GM12878 (cell line): Measurements from ENCODE around the gene IL22RA2. TPM values are rescaled to one million over a fixed set of nuclear protein-coding genes. Genes with fewer than 3 reads are reported as not detected.

Source experiments
- ATAC-seq: fragments of 200-7000 bp; cut with Tn5 transposase; 3 replicates; pipeline ENCODE4 v1.9.1; 2020; ENCODE audit warnings: mild to moderate bottlenecking, moderate library complexity
- BruUV-seq: library from RNA; stranded (reverse); fragments of 400-500 nt; replicated peaks from 2 replicates; lab custom pipeline; 2021; lab: Mats Ljungman, UMichigan
- CTCF ChIA-PET: fragments of 300-600 bp; sonication (Branson Sonifier 250); formaldehyde crosslinking; extraction: SDS; loops from one replicate; lab custom pipeline; 2021; ENCODE audit warnings: inconsistent platforms; lab: Yijun Ruan, JAX
- POLR2A ChIA-PET: fragments of 350-600 bp; formaldehyde crosslinking; extraction: SDS; loops from one replicate; lab custom pipeline; 2021; ENCODE audit warnings: inconsistent platforms; lab: Charles Lee
- RAD21 ChIA-PET: fragments of 300-600 bp; sonication (Branson Sonifier 250); formaldehyde crosslinking; loops from one replicate; lab custom pipeline; 2023; ENCODE audit warnings: antibody characterized with exemption; ENCODE audit not compliant: unreplicated experiment; lab: Charles Lee
- SMC1A ChIA-PET: fragments of 300-600 bp; sonication (Branson Sonifier 250); formaldehyde crosslinking; loops from one replicate; lab custom pipeline; 2023; ENCODE audit not compliant: unreplicated experiment, uncharacterized antibody; lab: Charles Lee
- DNase-seq: peaks from one replicate; pipeline ENCODE4 v3.0.0-alpha.2; 2011; ENCODE audit warnings: low read depth, low spot score
- FAIRE-seq: peaks from 3 replicates; lab custom pipeline; 2011; peaks lifted over from hg19 to GRCh38; lab: Jason Lieb, UNC
- H2AFZ ChIP-seq: 2 replicates; pipeline ENCODE4 v1.6.0; 2011; ENCODE audit warnings: low read depth, low read length, control low read depth; ENCODE audit not compliant: control insufficient read depth
- H3K27ac ChIP-seq: 2 replicates; pipeline ENCODE4 v1.5.1; 2011; ENCODE audit warnings: control low read depth; ENCODE audit not compliant: control insufficient read depth, insufficient read depth
- H3K27me3 ChIP-seq, 2 experiments: replicated peaks in 1 of 2; 2 replicates each; pipeline versions ENCODE4 v1.6.0 to v1.6.1; 2011; ENCODE audit warnings: low read length in 1 of 2; ENCODE audit not compliant: control insufficient read depth in 2 of 2, insufficient read depth in 2 of 2
- H3K36me3 ChIP-seq, 2 experiments: 2 replicates each; pipeline ENCODE4 v1.5.1; 2011; ENCODE audit warnings: low read length in 1 of 2; ENCODE audit not compliant: control insufficient read depth in 2 of 2, insufficient read depth in 2 of 2
- H3K4me1 ChIP-seq: 2 replicates; pipeline ENCODE4 v1.6.1; 2011; ENCODE audit warnings: mild to moderate bottlenecking, low read length, moderate library complexity, mixed read lengths; ENCODE audit not compliant: control insufficient read depth, insufficient read depth
- H3K4me2 ChIP-seq: 2 replicates; pipeline ENCODE4 v1.6.0; 2011; ENCODE audit warnings: control low read depth; ENCODE audit not compliant: control insufficient read depth, insufficient read depth
- H3K4me3 ChIP-seq: fragments of 200-600 bp; sonication (generic); 2 replicates; pipeline ENCODE4 v1.5.1; 2016
- H3K79me2 ChIP-seq: 2 replicates; pipeline ENCODE4 v1.6.0; 2011; ENCODE audit warnings: low read length; ENCODE audit not compliant: control insufficient read depth, insufficient read depth
- H3K9ac ChIP-seq: 2 replicates; pipeline ENCODE4 v1.8.0; 2011; ENCODE audit warnings: low read length, control low read depth, mixed read lengths; ENCODE audit not compliant: control insufficient read depth, insufficient read depth
- H3K9me3 ChIP-seq: replicated peaks from 3 replicates; pipeline ENCODE4 v1.5.1; 2011; ENCODE audit warnings: mild to moderate bottlenecking, low read length; ENCODE audit not compliant: control insufficient read depth, insufficient read depth
- H4K20me1 ChIP-seq: 2 replicates; pipeline ENCODE4 v1.6.0; 2011; ENCODE audit not compliant: control insufficient read depth, insufficient read depth
- BRCA1 ChIP-seq: IDR thresholded peaks from 2 replicates; pipeline ENCODE4 v1.6.1; 2011; ENCODE audit warnings: low read depth, low read length, improper control_type of control experiment
- CHD2 ChIP-seq: IDR thresholded peaks from 2 replicates; pipeline ENCODE4 v1.6.1; 2011; ENCODE audit warnings: low read depth, low read length, improper control_type of control experiment, borderline replicate concordance
- EED ChIP-seq: sonication (generic); IDR thresholded peaks from 2 replicates; pipeline ENCODE4 v1.6.1; 2016; ENCODE audit warnings: antibody characterized with exemption, low read depth
- ETV6 ChIP-seq, 2 experiments: fragments of 450-650 bp in 1 of 2; IDR thresholded peaks in 1 of 2; conservative IDR thresholded peaks in 1 of 2; 2 replicates each; pipeline ENCODE4 v1.6.1; 2014; ENCODE audit warnings: antibody characterized with exemption in 1 of 2, borderline replicate concordance in 1 of 2, low read depth in 1 of 2, mild to moderate bottlenecking in 1 of 2, moderate library complexity in 1 of 2
- HDAC2 ChIP-seq: fragments of 200-600 bp; sonication (generic); IDR thresholded peaks from 2 replicates; pipeline ENCODE4 v1.6.1; 2017
- IRF3 ChIP-seq: fragments of 450-650 bp; IDR thresholded peaks from 2 replicates; pipeline ENCODE4 v1.6.1; 2014; ENCODE audit warnings: mild to moderate bottlenecking
- NR2F1 ChIP-seq: fragments of 450-650 bp; conservative IDR thresholded peaks from 2 replicates; pipeline ENCODE4 v1.6.1; 2017; ENCODE audit warnings: mild to moderate bottlenecking
- PBX3 ChIP-seq: IDR thresholded peaks from 2 replicates; pipeline ENCODE4 v1.6.1; 2011; ENCODE audit warnings: mild to moderate bottlenecking, low read depth, low read length, moderate library complexity; ENCODE audit not compliant: insufficient replicate concordance
- PKNOX1 ChIP-seq: fragments of 450-650 bp; IDR thresholded peaks from 2 replicates; pipeline ENCODE4 v1.6.1; 2016; ENCODE audit warnings: mild to moderate bottlenecking
- RELB ChIP-seq: fragments of 450-650 bp; IDR thresholded peaks from 2 replicates; pipeline ENCODE4 v1.6.1; 2017; ENCODE audit warnings: low read depth, mild to moderate bottlenecking, moderate library complexity
- SMC3 ChIP-seq: IDR thresholded peaks from 2 replicates; pipeline ENCODE4 v1.6.1; 2011; ENCODE audit warnings: low read length, improper control_type of control experiment, borderline replicate concordance
- STAT3 ChIP-seq: IDR thresholded peaks from 2 replicates; pipeline ENCODE4 v1.6.1; 2011; ENCODE audit warnings: low read depth, low read length, improper control_type of control experiment
- USF2 ChIP-seq: IDR thresholded peaks from 2 replicates; pipeline ENCODE4 v1.6.1; 2011; ENCODE audit warnings: low read depth, low read length, improper control_type of control experiment, borderline replicate concordance
- WRNIP1 ChIP-seq: IDR thresholded peaks from 2 replicates; pipeline ENCODE4 v1.6.1; 2011; ENCODE audit warnings: low read depth, low read length, improper control_type of control experiment, borderline replicate concordance
- ZNF24 ChIP-seq: fragments of 450-650 bp; IDR thresholded peaks from 2 replicates; pipeline ENCODE4 v1.6.1; 2017; ENCODE audit warnings: antibody characterized with exemption, mild to moderate bottlenecking
- WGBS: methylation state at CpG from one replicate; pipeline ENCODE4 v1.1.6; 2016; ENCODE audit warnings: low lambda C conversion rate; ENCODE audit not compliant: insufficient replicate concordance, insufficient coverage; ENCODE audit errors: missing lambda C conversion rate; 5-methylcytosine and 5-hydroxymethylcytosine counted together
- in situ Hi-C: fragments of 300-500 bp; cut with MboI; formaldehyde crosslinking; loops from 9 replicates; pipeline ENCODE4 v1.14.3; 2018; ENCODE audit warnings: mixed read lengths
- intact Hi-C: fragments of 100-400 bp; cut with micrococcal nuclease; formaldehyde crosslinking; loops from one replicate; pipeline ENCODE4 v1.14.2; 2022; ENCODE audit not compliant: unreplicated experiment
- polyA plus RNA-seq, 11 experiments: library from polyadenylated mRNA; depleted of rRNA in 4 of 11; unstranded in 6 of 11; stranded (reverse) in 5 of 11; fragments of >200 nt; fragmentation: Nextera tagmentation in 4 of 11; fragmentation: Illumina TruSeq in 1 of 11; extraction: Ambion mirVana in 4 of 11; extraction: Trizol in 1 of 11; gene quantifications; 1 replicate in 1 of 11; 2 replicates in 10 of 11; pipeline versions ENCODE4 v1.2.1 to v1.2.3, GENCODE V29; 2011 to 2016; ENCODE audit warnings: inconsistent platforms in 2 of 11, missing spikeins in 2 of 11, low read depth in 1 of 11
- total RNA-seq, 4 experiments: library from RNA; depleted of rRNA in 3 of 4; stranded (reverse); fragments of >200 nt in 3 of 4; fragmentation: Illumina TruSeq in 1 of 4; extraction: Trizol in 1 of 4; gene quantifications; 2 replicates each; pipeline versions ENCODE4 v1.2.1 to v1.2.3, GENCODE V29; 2013 to 2021

IL22RA2 gene
- total and polyA plus RNA-seq, 10 of the 15 experiments (the other 5 are each of a cell fraction or from before 2014, with no cell fraction given): 0.05 to 0.22 (median 0.09) TPM; not detected in 3

- TF ChIP-seq PKNOX1: 0 out of 2 replicates have a peak, but pooled peaks have one; percentile 1
Observed at GRCh38 chr6:137095093-137095492, 78.4 kb downstream of the IL22RA2 start (continued).

GRCh38 chr6:137094411-137095008 is 78.9 kb downstream of the IL22RA2 start:
- Histone ChIP-seq H4K20me1 (no peaks in the 10 kb centered on the region), H3K36me3 (no peaks in the 10 kb centered on the region), H3K9ac (peak overlapping the region; percentile 65), H3K4me2 (peak overlapping the region; percentile 69), H3K4me1 (peaks cover 55% of the 10 kb centered on the region), H2AFZ (peak overlapping the region; percentile 40), H3K9me3 (no peaks in the 10 kb centered on the region; the same call in 2 of the 3 replicates), H3K4me3 (0 out of 2 replicates have a peak overlapping the region, but pooled peaks have one; percentile 0), H3K27ac (peak overlapping the region; percentile 95), H3K79me2 (no peaks in the 10 kb centered on the region), H3K27me3 (no peaks in the 10 kb centered on the region)
- CTCF ChIA-PET: interaction anchor here (0.6 to 12.9 kb wide), 50 partner anchors 8 to 910 kb away, joined by 3 to 164 read pairs (median 5); no protein-coding TSS in a partner anchor
- in situ Hi-C loops (loop anchor here (5.0 kb wide), 3 partner anchors 173 to 548 kb away; no protein-coding TSS in a partner anchor), intact Hi-C loops (loop anchor here (1.0 to 2.0 kb wide), 10 partner anchors 9 to 546 kb away; partner anchors contain the start of gene IFNGR1)
- BruUV-seq: no TSS peak
- 16% methylated on average over 5 of the region's 5 CpGs for WGBS
- POLR2A ChIA-PET: interaction anchor here (0.5 to 6.6 kb wide), 14 partner anchors 8 to 213 kb away, joined by 3 to 62 read pairs (median 5); no protein-coding TSS in a partner anchor
- peak; percentile 58 for ATAC-seq
- SMC1A ChIA-PET: interaction anchor here (0.6 to 7.4 kb wide), 46 partner anchors 8 to 856 kb away, joined by 3 to 293 read pairs (median 8); no protein-coding TSS in a partner anchor
- peak; percentile 80 for FAIRE-seq
- DNase-seq: peak; percentile 91
- RAD21 ChIA-PET: interaction anchor here (0.6 to 12.9 kb wide), 57 partner anchors 8 to 910 kb away, joined by 3 to 500 read pairs (median 4); partner anchors contain the start of gene IL22RA2
- no peak for TF ChIP-seq USF2
- TF ChIP-seq BRCA1: no peak
- TF ChIP-seq STAT3: no peak
- no peak for TF ChIP-seq WRNIP1
- no peak for TF ChIP-seq HDAC2
- peak; percentile 85 for TF ChIP-seq ZNF24
- TF ChIP-seq NR2F1: no peak
- TF ChIP-seq IRF3: no peak
- TF ChIP-seq PBX3: no peak
- peak; percentile 85 for TF ChIP-seq RELB
- TF ChIP-seq ETV6 (conservative IDR thresholded peaks at IDR 0.05 in 1 of 2, IDR thresholded peaks at IDR 0.05 in 1 of 2; ENCODE audit: borderline replicate concordance in 1 of 2, low read depth in 1 of 2): 0 out of 4 replicates have a peak, but pooled peaks of 1 of the 2 experiments have one; percentile 37
- no peak for TF ChIP-seq CHD2
- TF ChIP-seq SMC3: peak; percentile 92
- TF ChIP-seq EED: 0 out of 2 replicates have a peak, but pooled peaks have one; percentile 33
